A204.1 (cell line): ENCODE measurements around the gene MTOR.

Experiments
- FAIRE-seq: peaks from 2 replicates; lab custom pipeline; 2012; peaks lifted over from hg19 to GRCh38; lab: Jason Lieb, UNC

MTOR gene

GRCh38 chr1:11059968-11060830 lies 202.2 kb downstream of the MTOR start, which contains the start of gene SRM:
Gene SRM (minus strand): TSS chr1:11060018. CDS start chr1:11059943, 75 bp downstream.
- no peak for FAIRE-seq

GRCh38 chr1:11059155-11059967 lies 203.0 kb downstream of the MTOR start:
- FAIRE-seq = no peak

GRCh38 chr1:11058595-11059154 lies 203.7 kb downstream of the MTOR start:
- no peak for FAIRE-seq

DNA sequence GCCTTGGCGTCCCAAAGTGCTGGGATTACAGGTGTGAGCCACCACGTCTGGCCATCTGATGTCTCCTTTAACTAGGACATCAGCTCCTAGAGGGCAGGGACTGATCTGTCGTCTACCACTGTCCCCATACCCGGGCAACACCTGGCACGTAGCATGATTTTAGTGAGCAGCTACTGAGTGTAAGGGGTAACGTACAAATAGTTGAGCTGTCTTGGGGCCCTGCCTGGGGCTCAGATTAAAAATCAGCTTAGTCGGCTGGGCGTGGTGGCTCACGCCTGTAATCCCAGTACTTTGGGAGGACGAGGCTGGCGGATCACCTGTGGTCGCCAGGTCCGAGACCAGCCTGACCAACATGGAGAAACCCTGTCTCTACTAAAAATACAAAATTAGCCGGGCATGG lies 204.3 kb downstream of the MTOR start:
- FAIRE-seq = no peak

DNA sequence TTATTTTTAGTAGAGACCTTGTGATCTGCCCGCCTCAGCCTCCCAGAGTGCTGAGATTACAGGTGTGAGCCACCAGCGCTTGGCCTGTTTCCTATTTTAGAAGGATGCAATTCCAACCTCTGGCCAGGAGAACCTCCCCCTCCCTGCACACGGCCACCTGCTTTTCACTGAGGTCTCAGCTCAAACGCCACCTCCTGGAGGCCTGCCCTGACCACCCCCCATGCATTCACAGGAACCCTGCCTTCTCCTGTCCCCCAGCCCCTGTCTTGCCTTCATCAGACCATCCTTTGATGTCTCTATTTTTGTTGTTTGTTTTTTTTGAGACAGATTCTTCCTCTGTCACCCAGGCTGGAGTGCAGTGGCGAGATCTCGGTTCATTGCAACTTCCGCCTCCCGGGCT lies 204.9 kb downstream of the MTOR start:
- no peak for FAIRE-seq
